ENCODE results near the gene SHC4.
"Not testable (repeated sequence)": the region's sequence is repeated elsewhere in the genome, so short reads cannot be mapped to it uniquely, and the experiment has no call there.

- TF ChIP-seq, protein P1, sequence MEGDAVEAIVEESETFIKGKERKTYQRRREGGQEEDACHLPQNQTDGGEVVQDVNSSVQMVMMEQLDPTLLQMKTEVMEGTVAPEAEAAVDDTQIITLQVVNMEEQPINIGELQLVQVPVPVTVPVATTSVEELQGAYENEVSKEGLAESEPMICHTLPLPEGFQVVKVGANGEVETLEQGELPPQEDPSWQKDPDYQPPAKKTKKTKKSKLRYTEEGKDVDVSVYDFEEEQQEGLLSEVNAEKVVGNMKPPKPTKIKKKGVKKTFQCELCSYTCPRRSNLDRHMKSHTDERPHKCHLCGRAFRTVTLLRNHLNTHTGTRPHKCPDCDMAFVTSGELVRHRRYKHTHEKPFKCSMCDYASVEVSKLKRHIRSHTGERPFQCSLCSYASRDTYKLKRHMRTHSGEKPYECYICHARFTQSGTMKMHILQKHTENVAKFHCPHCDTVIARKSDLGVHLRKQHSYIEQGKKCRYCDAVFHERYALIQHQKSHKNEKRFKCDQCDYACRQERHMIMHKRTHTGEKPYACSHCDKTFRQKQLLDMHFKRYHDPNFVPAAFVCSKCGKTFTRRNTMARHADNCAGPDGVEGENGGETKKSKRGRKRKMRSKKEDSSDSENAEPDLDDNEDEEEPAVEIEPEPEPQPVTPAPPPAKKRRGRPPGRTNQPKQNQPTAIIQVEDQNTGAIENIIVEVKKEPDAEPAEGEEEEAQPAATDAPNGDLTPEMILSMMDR (conservative IDR thresholded peaks at IDR 0.05 in 1 of 2, IDR thresholded peaks at IDR 0.05 in 1 of 2; ENCODE audit: extremely low read depth in 1 of 2, insufficient read depth in 1 of 2, low read depth in 1 of 2, low read length in 2 of 2) = not testable (repeated sequence)
- not testable (repeated sequence) for TF ChIP-seq EZH2 (IDR thresholded peaks at IDR 0.05; ENCODE audit: borderline replicate concordance, low read length)
Measured at GRCh38 chr15:48854434-48854833, 109.3 kb downstream of the SHC4 start.
